ENCODE data around the gene MT1B.

DNA sequence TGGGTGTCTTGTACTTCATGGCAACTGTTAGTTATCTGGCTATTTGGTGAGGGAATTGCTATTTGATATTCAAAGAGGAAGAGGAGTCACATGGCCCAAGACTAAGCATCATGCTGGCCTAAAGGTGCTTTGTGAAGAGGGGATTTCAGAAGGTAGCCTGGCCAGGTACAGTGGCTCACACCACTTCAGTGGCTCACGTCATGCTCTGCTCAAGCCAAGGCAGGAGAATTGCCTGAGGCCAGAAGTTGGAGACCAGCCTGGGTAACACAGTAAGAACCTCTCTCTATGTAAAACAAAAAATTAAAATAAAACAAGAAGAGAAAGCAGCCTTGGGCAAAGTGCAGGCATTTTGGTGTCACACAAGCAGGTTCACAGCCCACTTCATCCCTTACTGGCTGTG, 6.4 kb upstream of the MT1B start:
- no peak for TF ChIP-seq CTCF (IDR thresholded peaks at IDR 0.05; ENCODE audit: low read depth, low read length)
- no peak for TF ChIP-seq EZH2phosphoT487 (IDR thresholded peaks at IDR 0.05; ENCODE audit: low read depth)

Measured in OCI-LY3 (cell line).